ENCODE data around the gene ANKS6.

Gene ANKS6

DNA sequence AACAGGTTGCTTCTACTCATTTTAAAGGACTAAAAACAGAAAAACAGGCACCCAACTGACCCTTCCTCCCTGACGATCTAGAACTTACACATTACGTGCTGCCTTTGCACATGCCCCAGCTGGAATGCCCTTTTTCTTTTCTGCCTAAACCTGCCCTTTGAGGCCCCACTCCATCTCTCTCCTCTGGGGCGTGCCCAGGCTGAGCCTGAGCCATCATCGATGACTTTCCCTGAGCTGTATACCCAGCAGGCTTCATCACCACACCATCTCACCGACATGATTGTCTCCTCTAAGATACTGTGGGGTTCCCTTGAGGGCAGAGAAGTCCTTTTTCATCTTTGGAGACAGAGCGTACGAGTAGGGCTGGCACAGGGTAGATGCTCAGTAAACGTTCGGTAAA, 63.6 kb downstream of the ANKS6 start:
- no peak for DNase-seq (ENCODE audit: low read depth)

DNA sequence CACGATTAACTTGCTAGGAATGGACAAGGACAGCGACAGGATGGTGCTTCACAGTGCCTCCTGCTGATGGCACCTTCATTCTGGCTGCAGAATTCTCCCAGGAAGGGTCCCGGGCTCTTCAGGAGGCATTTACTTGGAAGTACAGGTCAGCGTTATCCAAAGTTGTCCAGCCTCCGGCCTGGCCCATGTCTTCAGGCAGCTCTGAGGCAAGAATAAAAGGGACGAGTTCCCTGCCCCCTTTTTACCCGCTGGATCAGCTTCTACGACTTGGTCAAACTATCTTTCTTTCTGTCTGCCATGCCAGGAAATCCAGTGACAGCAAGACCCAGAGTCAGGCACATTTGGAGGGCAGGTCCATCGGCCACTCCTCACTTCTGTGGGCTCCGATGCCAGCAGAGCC, 64.3 kb downstream of the ANKS6 start:
- DNase-seq (ENCODE audit: low read depth): no peak

GRCh38 chr9:98730871-98731270, 65.5 kb downstream of the ANKS6 start:
- no peak for DNase-seq (ENCODE audit: low read depth)

DNA sequence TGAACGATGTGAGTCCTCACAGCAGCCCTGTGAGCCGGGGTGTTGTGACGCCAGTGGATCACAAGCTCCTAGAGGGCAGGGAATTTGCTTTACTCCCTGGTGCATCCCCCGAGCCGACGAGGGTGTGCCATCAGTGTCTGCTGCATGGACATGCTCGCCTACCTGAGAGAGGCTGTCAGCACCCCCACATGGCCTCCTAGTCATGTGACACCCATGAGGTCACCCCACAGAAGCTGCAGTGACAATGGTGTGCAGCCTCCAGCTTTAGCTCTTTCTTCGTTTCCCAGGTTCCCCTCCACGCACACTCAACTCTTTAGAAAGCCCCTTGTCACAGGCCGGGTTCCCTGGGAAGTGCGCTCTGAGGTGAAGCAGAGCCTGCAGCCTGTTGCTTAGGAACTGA, 67.9 kb downstream of the ANKS6 start:
- DNase-seq (ENCODE audit: low read depth): no peak

GRCh38 chr9:98727428-98727827, 68.9 kb downstream of the ANKS6 start:
- DNase-seq (ENCODE audit: low read depth): no peak

- DNase-seq (ENCODE audit: low read depth): no peak
These were observed 69.6 kb downstream of the ANKS6 start for GRCh38 chr9:98726735-98727134.

DNA sequence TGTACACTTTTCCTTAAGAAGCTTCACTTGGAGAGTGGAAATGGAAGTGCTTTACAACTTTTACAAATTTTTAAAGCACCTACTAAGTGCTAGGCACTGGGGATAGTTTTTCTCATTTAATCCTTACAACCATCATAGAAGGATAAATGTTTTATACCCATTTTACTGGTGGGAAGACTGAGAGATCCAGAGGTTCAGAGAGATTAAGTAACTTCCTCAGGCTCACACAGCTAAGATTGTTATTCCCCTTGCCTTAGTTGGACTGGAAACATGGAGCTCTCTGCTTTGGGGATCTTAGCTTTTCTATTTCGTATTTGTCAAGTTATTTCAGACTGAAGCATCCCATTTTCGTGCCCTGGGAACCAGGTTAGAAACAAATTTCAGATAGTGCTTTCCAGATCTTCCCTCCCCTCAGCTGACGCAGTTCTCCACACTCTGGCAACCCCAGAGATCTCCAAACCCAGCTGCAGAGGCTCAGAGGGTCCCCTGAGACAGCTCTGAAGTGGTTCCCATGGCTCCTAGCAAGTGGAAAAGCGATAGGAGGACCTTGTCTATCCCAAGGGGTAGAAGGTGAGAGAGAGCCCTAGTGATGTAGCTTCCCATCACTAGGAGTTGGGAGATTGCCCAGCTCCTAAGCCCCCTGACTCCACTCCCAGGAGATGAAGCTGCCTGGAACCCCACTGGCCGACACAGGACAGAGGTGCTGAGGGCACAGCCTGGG, 71.4 kb downstream of the ANKS6 start:
- no peak for DNase-seq (ENCODE audit: low read depth)

DNA sequence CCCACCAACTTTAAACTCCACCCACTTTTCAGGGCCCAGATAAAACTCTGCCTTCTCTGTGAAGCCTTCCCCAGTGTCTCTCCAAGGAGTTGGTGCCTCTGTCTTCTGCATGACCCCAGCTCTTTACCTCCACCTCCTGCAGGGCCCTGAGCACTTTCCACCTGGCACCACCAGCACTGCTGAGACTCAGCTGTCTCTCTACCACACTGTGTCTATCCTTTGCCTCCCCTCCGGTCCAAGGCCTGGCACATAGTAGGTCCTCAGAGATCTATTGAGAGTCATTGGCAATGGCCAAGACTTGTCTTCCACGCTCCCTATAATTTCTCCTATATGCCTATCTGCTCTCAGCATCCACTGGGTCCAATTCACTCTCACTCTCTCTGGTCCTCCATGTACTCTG, 74.7 kb downstream of the ANKS6 start:
- no peak for DNase-seq (ENCODE audit: low read depth)

DNA sequence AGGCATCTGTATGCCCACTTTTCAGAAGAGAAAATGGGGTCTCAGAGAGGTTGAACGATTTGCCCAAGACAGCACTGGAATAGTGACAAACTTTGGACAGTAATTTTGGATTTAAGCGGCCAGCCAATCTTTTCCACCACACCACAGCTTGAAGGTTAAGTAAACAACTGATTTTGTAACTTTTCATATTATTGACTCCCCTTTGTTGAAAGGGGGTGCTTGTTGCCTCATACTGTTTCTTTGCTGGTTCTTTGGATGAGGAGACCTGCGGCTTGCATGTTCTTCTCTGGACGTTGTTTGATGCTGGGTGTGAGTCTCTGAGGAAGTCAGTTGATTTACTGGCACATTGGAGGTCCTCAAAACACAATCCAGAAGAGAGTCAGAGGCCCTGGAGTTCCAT, 76.0 kb downstream of the ANKS6 start:
- DNase-seq (ENCODE audit: low read depth): no peak

DNA sequence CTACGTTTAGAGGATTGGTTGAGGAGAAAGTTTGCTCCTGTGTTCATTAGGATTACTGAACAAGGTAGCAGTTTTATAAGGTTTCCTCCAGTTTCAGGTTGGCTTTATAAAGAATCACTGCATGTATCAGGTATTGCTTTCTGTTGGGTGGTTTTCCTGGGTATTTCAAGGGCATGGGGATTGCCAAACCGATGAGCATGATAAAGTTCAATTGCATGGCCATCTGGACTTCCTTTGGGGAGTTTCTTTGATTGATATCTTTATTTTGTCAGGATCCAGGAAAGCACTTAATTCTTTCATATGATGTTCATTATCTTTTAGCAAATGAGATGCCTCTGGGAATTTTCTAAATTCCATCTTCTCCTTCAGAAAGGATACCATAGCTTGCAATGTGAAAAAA, 77.3 kb downstream of the ANKS6 start:
- no peak for DNase-seq (ENCODE audit: low read depth)

GRCh38 chr9:98714833-98715232, 81.5 kb downstream of the ANKS6 start:
- DNase-seq (ENCODE audit: low read depth): no peak

- DNase-seq (ENCODE audit: low read depth): no peak
These were observed 83.4 kb downstream of the ANKS6 start for GRCh38 chr9:98712987-98713386.

DNA sequence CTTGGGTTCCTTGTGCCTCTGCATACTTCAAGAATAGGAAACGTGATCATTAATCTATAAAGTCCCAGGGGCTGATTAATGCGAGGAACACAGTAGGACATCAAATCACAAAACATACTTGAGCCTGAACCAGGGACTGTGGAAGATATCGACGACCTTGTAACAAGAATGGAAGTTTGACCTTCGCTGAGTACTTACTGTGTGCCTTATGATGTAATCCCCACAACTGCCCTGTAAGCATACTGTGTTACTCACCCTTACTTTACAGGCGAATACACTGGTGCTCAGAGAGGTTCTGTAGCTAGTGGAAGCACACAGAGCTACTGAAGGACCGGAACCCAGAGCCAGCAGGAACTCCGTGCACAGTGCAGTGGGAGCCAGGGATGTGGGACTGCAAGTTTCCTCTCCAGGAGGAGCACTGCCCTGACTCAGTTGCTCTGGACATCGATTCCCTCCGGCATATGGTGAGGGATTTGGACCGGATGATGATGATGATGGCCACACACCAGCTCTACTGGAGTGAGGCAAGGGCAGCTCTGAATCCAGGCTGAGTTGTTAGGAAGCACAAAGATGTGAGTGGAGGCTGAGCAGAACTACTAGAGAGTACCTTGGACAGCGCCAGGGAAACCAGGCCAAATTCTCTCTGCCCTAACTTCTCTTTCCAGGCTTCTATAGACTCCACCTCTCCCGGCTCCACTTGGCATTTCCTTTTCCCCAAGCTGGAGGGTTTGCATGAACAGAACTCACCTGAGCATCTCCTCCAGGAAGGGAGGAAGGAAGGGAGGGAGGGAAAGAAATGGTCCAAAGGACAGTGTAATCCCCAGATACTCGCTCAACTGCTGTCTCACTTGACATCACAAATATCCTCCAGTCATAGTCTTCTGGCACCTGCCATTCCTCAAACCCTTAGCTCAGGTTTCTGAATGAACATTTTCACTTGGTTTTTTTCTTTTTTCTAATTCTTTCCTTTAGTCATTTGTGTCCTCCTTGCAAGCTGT, 86.1 kb downstream of the ANKS6 start:
- DNase-seq (ENCODE audit: low read depth): no peak

DNA sequence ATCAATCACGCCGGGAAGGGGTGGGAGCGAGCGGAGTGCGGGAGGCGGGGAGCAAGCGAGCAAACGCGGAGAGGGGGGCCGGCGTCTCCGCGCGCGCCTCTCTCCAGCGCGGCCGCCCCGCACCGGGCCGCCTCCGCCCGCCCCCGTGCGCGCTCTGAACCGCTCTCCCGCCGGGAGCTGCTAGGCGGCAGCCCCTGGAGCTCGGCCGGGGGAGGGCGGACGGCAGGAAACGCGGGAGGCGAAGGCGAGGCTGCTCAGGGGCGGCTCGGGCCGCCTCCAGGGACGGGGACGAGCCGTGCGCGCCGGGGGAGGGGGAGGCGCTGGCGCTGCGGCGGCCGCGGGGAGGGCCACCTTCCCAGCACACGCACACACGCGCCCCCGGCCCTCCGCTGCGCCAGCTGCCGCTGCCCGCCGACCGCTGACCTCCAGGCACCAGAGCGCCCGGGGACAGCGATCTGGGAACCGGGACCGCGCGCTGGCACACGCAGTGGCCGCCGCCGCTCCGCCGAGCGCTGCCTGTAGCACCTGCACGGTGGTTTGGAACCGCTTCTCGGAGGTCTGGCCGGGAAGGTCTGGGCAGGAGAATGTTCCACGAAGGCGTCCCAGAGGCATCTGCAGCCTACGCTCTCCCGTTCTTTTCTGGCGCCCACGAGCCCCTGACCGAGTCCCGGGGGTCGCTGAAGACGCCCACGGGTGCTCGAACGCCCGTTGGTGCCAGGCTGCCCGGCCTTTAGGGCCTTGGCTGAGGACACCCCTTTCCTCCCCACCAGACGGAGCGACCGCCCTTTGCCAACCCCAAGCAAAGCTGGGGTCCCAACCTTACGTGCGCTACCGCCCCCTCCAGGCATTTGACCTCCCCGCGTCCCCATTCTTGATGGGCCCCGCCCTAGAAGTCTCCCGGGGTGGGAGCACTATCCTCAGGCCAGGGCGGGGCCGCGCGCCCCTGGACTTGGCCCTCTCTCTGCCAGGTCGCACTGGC, 87.1 kb downstream of the ANKS6 start, which contains the start of gene GABBR2:
TSS of gene GABBR2 (minus strand) at position 3 of the 979 bp plus-strand sequence. CDS start 198 bp downstream, outside the sequence.
- DNase-seq (ENCODE audit: low read depth): no peak

DNA sequence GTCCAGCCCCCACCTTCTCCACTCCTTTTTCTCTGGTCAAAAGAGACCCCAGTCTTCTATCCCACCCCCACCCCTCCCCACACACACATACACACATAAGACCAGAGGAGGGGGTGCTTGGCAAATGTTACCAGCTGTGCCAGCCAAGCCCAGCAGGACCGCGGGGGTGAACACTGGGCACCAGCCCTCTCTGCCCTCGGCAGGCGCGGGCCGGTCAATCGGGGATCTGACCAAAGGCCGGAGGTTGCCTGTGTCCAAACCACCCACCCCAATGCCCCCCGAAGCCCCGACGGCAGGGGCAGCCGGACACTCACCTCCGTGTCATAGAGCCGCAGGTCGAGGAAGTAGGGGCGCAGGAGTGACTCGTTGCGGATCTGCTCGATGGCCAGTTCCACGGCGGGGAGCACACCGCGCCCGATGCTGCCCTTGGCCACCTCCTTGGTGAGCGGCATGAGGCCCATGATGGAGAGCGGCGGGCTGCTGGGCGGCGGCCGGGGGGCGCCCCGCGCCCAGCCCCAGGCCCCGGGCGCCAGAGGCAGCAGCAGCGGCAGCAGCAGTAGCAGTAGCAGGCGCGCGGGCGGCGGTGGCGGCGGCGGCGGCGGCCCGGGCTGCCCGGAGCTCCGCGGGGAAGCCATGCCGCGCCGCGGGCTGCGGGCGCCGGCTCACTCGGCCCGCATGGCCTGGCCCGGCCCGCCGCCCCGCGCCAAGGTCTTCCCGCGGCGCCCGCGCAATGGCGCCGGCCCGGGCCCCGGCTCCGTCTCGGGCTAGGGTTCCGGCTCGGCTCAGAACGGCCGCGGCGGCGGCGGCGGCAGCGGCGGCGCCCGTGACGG, 88.0 kb downstream of the ANKS6 start:
- DNase-seq (ENCODE audit: low read depth): no peak

GRCh38 chr9:98707166-98708102, 88.9 kb downstream of the ANKS6 start:
- DNase-seq (ENCODE audit: low read depth): no peak

DNA sequence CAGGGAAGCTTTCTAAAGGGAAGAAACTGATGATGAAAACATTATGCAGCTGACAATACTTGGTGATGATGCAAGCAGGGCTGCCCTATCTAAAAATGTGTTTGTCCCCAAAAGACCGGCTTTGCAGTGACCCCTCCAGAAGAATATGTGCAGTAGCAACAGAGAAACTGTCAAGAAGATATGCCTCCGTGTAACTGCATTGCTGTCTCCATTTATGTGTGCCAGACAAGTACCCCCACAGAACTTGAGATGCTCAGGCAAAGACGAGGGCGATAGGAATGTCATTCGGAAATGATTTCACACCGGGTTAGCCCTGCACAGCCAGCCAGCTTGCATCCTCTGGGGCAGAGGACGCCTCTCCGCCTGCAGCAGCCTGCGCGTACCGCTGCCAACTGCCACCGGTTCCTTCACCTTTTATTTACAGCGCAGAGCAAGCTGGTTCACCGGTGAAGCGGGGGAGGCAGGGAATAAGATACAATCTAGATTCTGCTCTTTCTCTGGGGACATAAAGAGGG, 89.6 kb downstream of the ANKS6 start:
- DNase-seq (ENCODE audit: low read depth): no peak

- no peak for DNase-seq (ENCODE audit: low read depth)
These were observed 93.4 kb downstream of the ANKS6 start for GRCh38 chr9:98702835-98703380.

- no peak for DNase-seq (ENCODE audit: low read depth)
These were observed 94.0 kb downstream of the ANKS6 start for GRCh38 chr9:98702340-98702739.

Data from stimulated activated CD8-positive, alpha-beta memory T cell treated with anti-CD3 and anti-CD28 coated beads, Interleukin-12 subunit alpha, Interleukin-12 subunit beta, amount 100 ng/mL, for 1 hour (primary cell).